Measurements from ENCODE around the gene SEC24C.

SEC24C gene

GRCh38 chr10:73742454-73742734, 1.8 kb upstream of the SEC24C start:
- Histone ChIP-seq H3K4me3 (replicated peaks; ENCODE audit: low read depth, low read length) (no peak overlapping the region), H3K36me3 (ENCODE audit: control insufficient read depth, insufficient read depth, low read length) (peaks cover 6% of the 10 kb centered on the region), H3K27me3 (replicated peaks; ENCODE audit: control insufficient read depth, insufficient read depth, low read length) (no peaks in the 10 kb centered on the region)
- DNase-seq (ENCODE audit: extremely low read depth, insufficient read length) = no peak
- no peak for TF ChIP-seq CTCF (IDR thresholded peaks at IDR 0.05; ENCODE audit: insufficient read depth, low read length, poor library complexity, severe bottlenecking)

- DNase-seq (ENCODE audit: extremely low read depth, insufficient read length) = no peak
- Histone ChIP-seq H3K36me3 (ENCODE audit: control insufficient read depth, insufficient read depth, low read length) (peaks cover 6% of the 10 kb centered on the region), H3K4me3 (replicated peaks; ENCODE audit: low read depth, low read length) (peak overlapping the region; percentile 97), H3K27me3 (replicated peaks; ENCODE audit: control insufficient read depth, insufficient read depth, low read length) (no peaks in the 10 kb centered on the region)
- no peak for TF ChIP-seq CTCF (IDR thresholded peaks at IDR 0.05; ENCODE audit: insufficient read depth, low read length, poor library complexity, severe bottlenecking)
Measured at GRCh38 chr10:73743327-73743904, 756 bp upstream of the SEC24C start.

- Histone ChIP-seq H3K36me3 (ENCODE audit: control insufficient read depth, insufficient read depth, low read length) (peaks cover 9% of the 10 kb centered on the region), H3K27me3 (replicated peaks; ENCODE audit: control insufficient read depth, insufficient read depth, low read length) (no peaks in the 10 kb centered on the region), H3K4me3 (replicated peaks; ENCODE audit: low read depth, low read length) (peak overlapping the region; percentile 97)
- TF ChIP-seq CTCF (IDR thresholded peaks at IDR 0.05; ENCODE audit: insufficient read depth, low read length, poor library complexity, severe bottlenecking) = no peak
- no peak for DNase-seq (ENCODE audit: extremely low read depth, insufficient read length)
Measured at GRCh38 chr10:73744664-73744975, 448 bp downstream of the SEC24C start.

GRCh38 chr10:73746721-73747120, 2.5 kb downstream of the SEC24C start:
- Histone ChIP-seq H3K36me3 (ENCODE audit: control insufficient read depth, insufficient read depth, low read length) (peaks cover 16% of the 10 kb centered on the region), H3K27me3 (replicated peaks; ENCODE audit: control insufficient read depth, insufficient read depth, low read length) (no peaks in the 10 kb centered on the region), H3K4me3 (replicated peaks; ENCODE audit: low read depth, low read length) (peak overlapping the region; percentile 7; the same call in 1 of the 2 replicates)
- no peak for TF ChIP-seq CTCF (IDR thresholded peaks at IDR 0.05; ENCODE audit: insufficient read depth, low read length, poor library complexity, severe bottlenecking)
- DNase-seq (ENCODE audit: extremely low read depth, insufficient read length) = no peak

- H3K27me3 ChIP-seq (replicated peaks; ENCODE audit: control insufficient read depth, insufficient read depth, low read length) = no peaks in the 10 kb centered on the region
- peaks cover 22% of the 10 kb centered on the region for H3K36me3 ChIP-seq (ENCODE audit: control insufficient read depth, insufficient read depth, low read length)
- H3K4me3 ChIP-seq (replicated peaks; ENCODE audit: low read depth, low read length) = no peak overlapping the region
- TF ChIP-seq CTCF (IDR thresholded peaks at IDR 0.05; ENCODE audit: insufficient read depth, low read length, poor library complexity, severe bottlenecking) = no peak
- DNase-seq (ENCODE audit: extremely low read depth, insufficient read length) = no peak
Measured at GRCh38 chr10:73750819-73751218, 6.6 kb downstream of the SEC24C start.

GRCh38 chr10:73756183-73756582, 12.0 kb downstream of the SEC24C start:
- H3K4me3 ChIP-seq (replicated peaks; ENCODE audit: low read depth, low read length) = no peak overlapping the region
- TF ChIP-seq CTCF (IDR thresholded peaks at IDR 0.05; ENCODE audit: insufficient read depth, low read length, poor library complexity, severe bottlenecking) = no peak
- no peak for DNase-seq (ENCODE audit: extremely low read depth, insufficient read length)
- peaks cover 25% of the 10 kb centered on the region for H3K36me3 ChIP-seq (ENCODE audit: control insufficient read depth, insufficient read depth, low read length)
- H3K27me3 ChIP-seq (replicated peaks; ENCODE audit: control insufficient read depth, insufficient read depth, low read length) = no peaks in the 10 kb centered on the region

Data from GM06990 (cell line).